SU-DHL-6 (cell line): Measurements from ENCODE around the gene PGAP3.

Experiments
- EZH2phosphoT487 ChIP-seq: fragments of 200-600 bp; sonication (generic), shearing (Covaris generic); conservative IDR thresholded peaks from 2 replicates; pipeline ENCODE4 v1.6.1; 2018; ENCODE audit warnings: mild to moderate bottlenecking, antibody characterized with exemption, low read length, moderate library complexity, mixed read lengths
- TF ChIP-seq, protein P1 (sequence below): fragments of 200-600 bp; sonication (generic); IDR thresholded peaks from one replicate; pipeline ENCODE4 v1.5.1; 2017; ENCODE audit warnings: antibody characterized with exemption, mild to moderate bottlenecking, low read length, moderate library complexity; ENCODE audit not compliant: insufficient read depth, poor library complexity, severe bottlenecking

GRCh38 chr17:39638317-39638716 lies 49.5 kb downstream of the PGAP3 start:
- TF ChIP-seq, protein P1, sequence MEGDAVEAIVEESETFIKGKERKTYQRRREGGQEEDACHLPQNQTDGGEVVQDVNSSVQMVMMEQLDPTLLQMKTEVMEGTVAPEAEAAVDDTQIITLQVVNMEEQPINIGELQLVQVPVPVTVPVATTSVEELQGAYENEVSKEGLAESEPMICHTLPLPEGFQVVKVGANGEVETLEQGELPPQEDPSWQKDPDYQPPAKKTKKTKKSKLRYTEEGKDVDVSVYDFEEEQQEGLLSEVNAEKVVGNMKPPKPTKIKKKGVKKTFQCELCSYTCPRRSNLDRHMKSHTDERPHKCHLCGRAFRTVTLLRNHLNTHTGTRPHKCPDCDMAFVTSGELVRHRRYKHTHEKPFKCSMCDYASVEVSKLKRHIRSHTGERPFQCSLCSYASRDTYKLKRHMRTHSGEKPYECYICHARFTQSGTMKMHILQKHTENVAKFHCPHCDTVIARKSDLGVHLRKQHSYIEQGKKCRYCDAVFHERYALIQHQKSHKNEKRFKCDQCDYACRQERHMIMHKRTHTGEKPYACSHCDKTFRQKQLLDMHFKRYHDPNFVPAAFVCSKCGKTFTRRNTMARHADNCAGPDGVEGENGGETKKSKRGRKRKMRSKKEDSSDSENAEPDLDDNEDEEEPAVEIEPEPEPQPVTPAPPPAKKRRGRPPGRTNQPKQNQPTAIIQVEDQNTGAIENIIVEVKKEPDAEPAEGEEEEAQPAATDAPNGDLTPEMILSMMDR, result no peak
- no peak for TF ChIP-seq EZH2phosphoT487
